ENCODE measurements around the gene H6PD.

DNA sequence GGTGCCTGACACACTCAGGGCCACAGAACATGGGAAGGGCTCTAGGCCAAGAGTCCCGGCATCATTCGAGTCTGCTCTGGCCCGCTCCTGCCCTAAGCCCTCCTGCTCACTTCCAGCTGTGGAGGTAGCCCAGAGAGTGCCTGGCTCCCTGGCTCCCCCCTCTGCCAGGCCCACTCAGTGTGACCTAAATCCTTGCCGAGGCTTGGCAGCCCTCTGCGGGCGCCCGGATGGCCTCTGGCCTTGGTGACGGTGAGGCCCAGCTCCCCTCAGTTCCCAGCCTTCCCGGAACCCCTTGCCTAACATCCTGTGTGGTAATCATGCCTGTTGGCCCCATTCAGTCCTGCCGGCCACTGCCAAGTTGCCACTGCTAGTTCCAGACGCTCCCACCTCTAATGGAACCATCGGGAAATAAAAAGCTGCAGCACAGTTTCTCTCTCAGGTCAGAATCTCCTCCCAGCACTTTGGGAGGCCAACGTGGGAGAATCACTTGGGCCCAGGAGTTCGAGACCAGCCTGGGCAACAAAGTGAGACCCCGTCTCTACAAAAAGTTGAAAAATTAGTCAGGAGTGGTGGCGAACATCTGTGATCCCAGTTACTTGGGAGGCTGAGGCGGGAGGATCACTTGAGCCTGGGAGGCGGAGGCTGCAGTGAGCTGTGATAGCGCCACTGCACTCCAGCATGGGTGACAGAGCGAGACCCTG lies 1.2 kb upstream of the H6PD start:
- TF ChIP-seq GATA2 (IDR thresholded peaks at IDR 0.05; ENCODE audit: low read depth, low read length) (no peak), GATA3 (IDR thresholded peaks at IDR 0.05; ENCODE audit: low read depth, low read length) (no peak)
